HG02840 (cell line): ENCODE measurements around the gene RAB6A.
A peak's percentile ranks its signal among the peaks of the same experiment; 100 is the strongest.
"Not testable (repeated sequence)": the region's sequence is repeated elsewhere in the genome, so short reads cannot be mapped to it uniquely, and the experiment has no call there.

Experiments
- ATAC-seq: cut with Tn5 transposase; IDR thresholded peaks from one replicate; pipeline ENCODE4 v1.9.1; 2021; ENCODE audit warnings: mild to moderate bottlenecking, moderate library complexity, moderate number of reproducible peaks; ENCODE audit not compliant: unreplicated experiment, low FRiP score

Gene RAB6A

GRCh38 chr11:73766763-73767162 is 5.9 kb upstream of the RAB6A start:
- ATAC-seq, result no peak

GRCh38 chr11:73762732-73763131 is 1.9 kb upstream of the RAB6A start:
- ATAC-seq, result no peak

- peak; percentile 4 for ATAC-seq
These were observed 600 bp upstream of the RAB6A start for GRCh38 chr11:73761403-73761945.

- peak; percentile 5 for ATAC-seq
These were observed 667 bp downstream of the RAB6A start for GRCh38 chr11:73760135-73760678.

- ATAC-seq, result no peak
These were observed 1.2 kb downstream of the RAB6A start for GRCh38 chr11:73759610-73760134.

- ATAC-seq, result no peak
These were observed 2.4 kb downstream of the RAB6A start for GRCh38 chr11:73758451-73758850.

- no peak for ATAC-seq
These were observed 3.3 kb downstream of the RAB6A start for GRCh38 chr11:73757598-73757997.

- no peak for ATAC-seq
These were observed 5.2 kb downstream of the RAB6A start for GRCh38 chr11:73755670-73756069.

GRCh38 chr11:73753938-73754337 is 6.9 kb downstream of the RAB6A start:
- ATAC-seq, result no peak

- ATAC-seq, result no peak
These were observed 8.0 kb downstream of the RAB6A start for GRCh38 chr11:73752903-73753302.

- no peak for ATAC-seq
These were observed 8.5 kb downstream of the RAB6A start for GRCh38 chr11:73752216-73752867.

- not testable (repeated sequence) for ATAC-seq
These were observed 10.0 kb downstream of the RAB6A start for GRCh38 chr11:73750862-73751261.

GRCh38 chr11:73750228-73750627 is 10.6 kb downstream of the RAB6A start:
- ATAC-seq, result no peak

GRCh38 chr11:73749118-73749517 is 11.8 kb downstream of the RAB6A start:
- no peak for ATAC-seq

- ATAC-seq, result no peak
These were observed 12.6 kb downstream of the RAB6A start for GRCh38 chr11:73748300-73748699.

GRCh38 chr11:73747762-73748161 is 13.1 kb downstream of the RAB6A start:
- no peak for ATAC-seq

- no peak for ATAC-seq
These were observed 14.2 kb downstream of the RAB6A start for GRCh38 chr11:73746701-73747100.

- no peak for ATAC-seq
These were observed 17.8 kb downstream of the RAB6A start for GRCh38 chr11:73743045-73743444.

GRCh38 chr11:73735959-73736358 is 24.9 kb downstream of the RAB6A start:
- not testable (repeated sequence) for ATAC-seq

GRCh38 chr11:73734993-73735392 is 25.9 kb downstream of the RAB6A start:
- ATAC-seq, result no peak

- ATAC-seq, result not testable (repeated sequence)
These were observed 26.9 kb downstream of the RAB6A start for GRCh38 chr11:73734011-73734410.

- ATAC-seq, result not testable (repeated sequence)
These were observed 27.9 kb downstream of the RAB6A start for GRCh38 chr11:73732936-73733335.
